GM21529 (cell line): ENCODE measurements around the gene RUFY2.
A peak's percentile ranks its signal among the peaks of the same experiment; 100 is the strongest.

Experiments
- ATAC-seq: cut with Tn5 transposase; IDR thresholded peaks from one replicate; pipeline ENCODE4 v1.9.1; 2021; ENCODE audit not compliant: unreplicated experiment

RUFY2 gene

DNA sequence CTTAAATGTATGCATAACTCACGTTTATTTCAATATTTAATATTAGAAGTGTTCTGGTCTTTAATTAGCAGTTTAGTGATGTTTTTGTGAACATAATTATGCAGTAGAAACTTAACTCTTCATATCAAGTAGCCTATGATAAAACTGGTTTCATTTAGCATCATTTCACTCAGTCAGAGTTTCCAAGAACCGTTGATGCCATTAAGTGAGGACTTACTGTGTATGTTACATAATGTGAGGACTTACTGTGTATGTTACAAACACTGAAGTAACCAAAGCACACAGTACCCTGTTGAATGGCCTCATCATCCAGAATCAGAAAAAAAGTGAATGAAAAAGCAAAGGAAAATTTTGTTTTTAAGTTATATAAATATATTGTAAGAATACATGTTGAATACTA is 41.5 kb downstream of the RUFY2 start:
- no peak for ATAC-seq

DNA sequence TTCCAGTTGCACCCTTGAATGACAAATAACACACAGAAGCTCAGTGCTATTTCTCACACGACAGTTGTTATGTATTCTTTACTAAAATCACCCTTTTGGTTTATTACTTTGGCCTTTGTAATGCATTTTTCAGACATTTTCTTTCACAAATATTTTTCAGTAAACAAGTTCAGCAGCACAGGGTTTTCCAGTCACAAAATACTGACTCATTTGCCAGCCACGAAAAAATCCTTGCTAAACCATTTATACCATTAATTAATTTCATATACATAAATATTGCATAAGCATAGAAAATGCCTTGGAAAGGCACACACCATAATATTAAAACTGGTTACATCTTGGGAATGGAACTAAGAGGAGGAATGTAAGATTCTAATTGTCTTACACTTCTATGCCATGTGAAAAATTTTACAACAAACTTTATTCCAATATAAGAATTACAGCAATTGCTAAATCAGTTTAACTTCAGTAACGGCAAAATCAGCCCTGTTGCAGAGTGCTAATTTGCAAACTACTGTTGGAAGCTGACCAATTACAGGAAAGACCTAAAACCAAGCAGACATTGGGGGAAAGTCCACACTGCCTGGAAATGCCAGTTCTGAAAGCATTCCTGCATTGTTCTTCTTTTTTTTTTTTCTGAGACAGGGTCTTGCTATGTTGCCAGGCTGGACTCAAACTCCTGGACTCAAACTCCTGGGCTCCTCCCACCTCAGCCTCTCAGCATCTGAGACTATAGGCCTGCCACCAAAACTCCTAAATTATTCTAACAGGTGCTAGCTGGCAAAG is 42.8 kb downstream of the RUFY2 start:
- ATAC-seq: no peak

DNA sequence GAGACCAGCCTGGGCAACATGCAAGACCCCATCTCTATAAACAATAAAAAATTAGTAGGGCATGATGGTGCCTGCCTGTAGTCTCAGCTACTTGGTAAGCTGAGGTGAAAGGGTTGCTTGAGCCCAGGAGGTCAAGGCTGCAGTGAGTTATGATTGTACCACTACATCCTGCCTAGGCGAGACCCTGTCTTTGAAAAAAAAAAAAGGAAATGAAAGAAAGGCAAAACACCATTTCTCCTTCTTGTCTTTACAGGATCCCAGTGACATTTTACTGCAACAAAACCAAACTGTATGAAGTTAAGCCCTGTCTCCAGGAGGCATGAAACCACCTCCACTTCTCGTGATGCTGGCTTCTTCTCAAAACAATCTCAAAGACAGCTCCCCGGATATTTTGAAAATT is 44.5 kb downstream of the RUFY2 start:
- no peak for ATAC-seq

DNA sequence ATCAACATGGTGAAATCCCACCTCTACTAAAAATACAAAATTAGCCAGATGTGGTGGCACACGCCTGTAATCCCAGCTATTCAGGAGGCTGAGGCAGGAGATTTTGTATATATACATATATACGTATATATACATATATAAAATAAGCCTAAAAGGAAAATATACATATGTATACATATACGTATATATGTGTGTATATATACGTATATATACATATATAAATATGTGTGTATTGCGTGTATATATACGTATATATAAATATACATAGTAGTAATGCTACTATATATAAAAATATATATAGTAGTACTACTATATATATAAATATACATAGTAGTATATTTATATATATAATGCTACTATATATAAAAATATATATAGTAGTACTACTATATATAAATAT is 47.9 kb downstream of the RUFY2 start:
- no peak for ATAC-seq

DNA sequence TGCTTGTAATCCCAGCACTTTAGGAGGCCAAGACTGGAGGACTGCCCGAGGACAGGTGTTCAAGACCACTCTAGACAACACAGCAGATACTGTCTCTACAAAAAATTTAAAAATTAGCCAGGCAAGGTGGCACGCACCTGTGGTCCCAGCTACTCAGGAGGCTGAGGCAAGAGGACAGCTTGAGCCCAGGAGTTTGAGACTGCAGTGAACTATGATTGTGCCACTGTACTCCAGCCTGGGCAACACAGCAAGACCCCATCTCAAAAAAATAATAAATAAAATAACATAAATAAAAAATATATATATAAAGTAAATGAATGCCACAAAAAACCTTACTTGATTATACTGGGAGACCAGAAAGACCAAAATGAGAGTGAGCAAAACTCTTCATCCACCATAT is 53.5 kb downstream of the RUFY2 start:
- ATAC-seq: no peak

DNA sequence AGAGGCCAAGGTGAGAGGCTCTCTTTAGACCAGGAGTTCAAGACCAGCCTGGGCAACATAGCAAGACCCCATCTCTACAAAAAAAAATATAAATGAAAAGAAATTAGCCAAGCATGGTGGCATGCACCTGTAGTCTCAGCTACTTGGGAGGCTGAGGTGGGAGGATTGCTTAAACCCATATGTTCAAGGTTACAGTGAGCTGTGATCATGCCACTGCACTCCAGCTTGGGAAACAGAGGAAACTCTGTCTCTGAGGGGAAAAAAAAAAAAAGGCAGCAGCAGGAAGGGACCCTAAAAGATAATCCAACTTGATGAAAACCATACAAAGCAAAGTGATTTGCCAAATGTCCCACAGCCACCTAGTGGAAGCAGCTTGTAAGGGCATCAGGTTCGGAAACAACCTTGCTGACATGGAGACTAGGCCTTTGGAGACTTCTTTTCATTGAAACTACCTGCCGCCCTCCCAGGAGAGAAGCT is 58.8 kb downstream of the RUFY2 start:
- peak; percentile 78 for ATAC-seq

DNA sequence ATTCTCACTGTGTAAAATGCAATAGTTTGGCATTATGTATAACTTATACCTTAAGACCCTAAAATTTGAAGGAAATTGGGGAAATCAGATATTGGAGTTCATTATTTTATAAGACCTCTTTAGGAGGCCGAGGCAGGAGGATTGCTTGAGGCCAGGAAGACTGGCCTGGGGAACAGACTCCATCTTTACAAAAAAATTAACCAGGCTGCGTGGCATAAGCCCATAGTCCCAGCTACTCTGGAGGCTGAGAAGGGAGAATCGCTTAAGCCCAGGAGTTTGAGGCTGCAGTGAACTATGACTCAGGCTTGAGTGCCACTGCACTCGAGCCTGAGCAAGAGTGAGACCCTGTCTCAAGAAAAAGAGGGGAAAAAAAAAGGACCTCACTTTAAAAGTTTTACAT is 60.3 kb downstream of the RUFY2 start:
- no peak for ATAC-seq

DNA sequence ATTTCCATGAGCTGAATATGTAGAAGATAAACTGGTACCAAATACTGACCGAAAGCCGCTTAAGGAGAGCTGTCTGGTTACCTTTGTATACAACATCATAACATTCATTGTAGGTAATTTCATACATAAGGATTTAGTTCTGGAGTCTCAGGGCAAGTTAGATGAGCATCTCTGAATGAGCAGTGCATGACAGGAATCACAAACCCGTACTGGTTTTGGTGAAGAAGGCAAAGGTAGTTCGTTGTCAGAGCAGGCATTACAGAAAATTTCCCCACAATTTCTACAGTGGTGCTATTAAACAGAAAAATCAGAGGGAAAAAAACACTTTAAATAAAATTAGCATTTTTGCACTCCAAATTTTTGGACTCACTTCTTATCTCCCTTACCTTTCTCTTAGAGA is 61.5 kb downstream of the RUFY2 start:
- ATAC-seq: no peak

DNA sequence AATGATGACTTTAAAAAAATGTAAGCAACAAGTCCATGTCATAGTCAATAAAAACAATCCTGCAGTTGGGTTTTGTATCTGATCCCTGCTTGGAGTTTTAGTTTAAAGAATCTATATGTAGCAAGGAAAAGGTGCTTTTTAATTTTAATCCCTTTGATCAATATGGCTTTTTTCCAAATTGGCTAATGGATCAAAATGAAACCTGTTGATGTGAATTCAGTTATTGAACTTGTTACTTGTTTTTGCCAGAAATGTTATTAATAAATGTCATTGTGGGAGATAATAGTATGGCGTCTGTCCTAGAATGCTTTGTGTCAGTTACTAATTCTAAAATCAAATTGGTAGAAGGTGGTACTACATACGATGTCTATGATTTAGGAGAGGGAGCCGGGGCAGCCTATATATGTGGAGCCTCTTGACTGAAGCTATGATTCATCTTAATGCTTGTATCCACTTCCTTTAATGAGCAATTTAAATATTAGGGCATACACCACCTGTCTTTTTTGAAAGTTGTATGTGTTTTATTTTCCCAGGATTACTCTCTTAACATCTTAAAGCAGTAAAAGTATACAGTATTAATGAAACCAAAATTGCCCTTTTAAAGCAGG is 64.1 kb downstream of the RUFY2 start:
- ATAC-seq: no peak

DNA sequence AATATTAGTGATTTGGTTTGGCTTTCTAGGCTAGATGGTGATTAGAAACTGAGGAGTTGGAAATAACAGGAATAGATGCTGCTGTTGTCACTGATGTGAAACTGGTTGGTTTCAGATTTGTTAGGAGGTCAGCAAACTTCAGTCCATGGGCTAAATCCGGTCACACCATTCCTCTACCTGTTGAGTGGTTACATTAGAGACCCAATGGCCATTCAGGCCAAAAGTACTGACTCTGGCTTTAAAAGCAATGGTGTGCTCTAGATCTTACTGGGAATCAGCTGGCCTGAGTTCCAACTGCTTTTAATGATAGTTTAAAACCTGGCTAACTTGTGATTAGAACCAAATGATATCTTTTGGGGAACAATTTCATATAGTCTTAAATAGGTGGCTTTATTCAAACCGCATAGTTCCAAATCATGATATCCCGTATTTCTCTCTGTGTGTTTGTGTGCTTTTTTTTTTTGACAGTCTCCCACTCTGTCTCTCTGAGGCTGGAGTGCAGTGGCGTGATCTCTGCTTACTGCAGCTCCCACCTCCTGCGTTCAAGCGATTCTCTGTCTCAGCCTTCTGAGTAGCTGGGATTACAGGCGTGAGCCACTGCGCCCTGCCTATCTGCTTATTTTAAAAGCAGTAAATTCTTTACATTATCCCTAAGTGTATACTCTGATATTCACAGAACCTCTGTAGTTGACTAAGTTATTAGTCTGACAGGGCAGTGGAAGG is 66.6 kb downstream of the RUFY2 start:
- no peak for ATAC-seq

DNA sequence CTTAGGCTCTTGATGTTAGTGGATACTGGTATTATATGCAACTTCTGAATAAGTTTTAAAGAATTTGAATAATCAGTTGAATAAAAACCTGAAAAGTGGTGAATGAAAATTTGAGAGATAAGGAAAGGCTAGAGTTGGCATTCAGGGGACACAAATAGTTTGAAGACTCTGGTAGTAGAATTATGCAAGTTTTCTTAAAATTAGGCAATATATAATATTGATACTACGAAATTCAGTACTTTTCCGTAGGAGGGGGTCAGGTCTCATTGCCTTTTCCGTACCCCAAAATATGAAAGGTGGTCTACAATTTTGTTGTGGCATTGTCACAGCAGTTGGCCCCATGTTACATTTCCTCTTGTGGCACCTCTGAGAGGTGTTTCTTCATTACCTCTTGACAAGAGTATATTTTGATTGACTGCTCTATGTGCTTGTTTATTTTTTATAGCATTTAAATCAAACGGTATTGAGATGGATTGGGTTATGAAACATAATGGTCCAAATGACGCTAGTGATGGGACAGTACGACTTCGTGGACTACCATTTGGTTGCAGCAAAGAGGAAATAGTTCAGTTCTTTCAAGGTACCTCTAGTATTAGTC is 70.2 kb downstream of the RUFY2 start:
- no peak for ATAC-seq

DNA sequence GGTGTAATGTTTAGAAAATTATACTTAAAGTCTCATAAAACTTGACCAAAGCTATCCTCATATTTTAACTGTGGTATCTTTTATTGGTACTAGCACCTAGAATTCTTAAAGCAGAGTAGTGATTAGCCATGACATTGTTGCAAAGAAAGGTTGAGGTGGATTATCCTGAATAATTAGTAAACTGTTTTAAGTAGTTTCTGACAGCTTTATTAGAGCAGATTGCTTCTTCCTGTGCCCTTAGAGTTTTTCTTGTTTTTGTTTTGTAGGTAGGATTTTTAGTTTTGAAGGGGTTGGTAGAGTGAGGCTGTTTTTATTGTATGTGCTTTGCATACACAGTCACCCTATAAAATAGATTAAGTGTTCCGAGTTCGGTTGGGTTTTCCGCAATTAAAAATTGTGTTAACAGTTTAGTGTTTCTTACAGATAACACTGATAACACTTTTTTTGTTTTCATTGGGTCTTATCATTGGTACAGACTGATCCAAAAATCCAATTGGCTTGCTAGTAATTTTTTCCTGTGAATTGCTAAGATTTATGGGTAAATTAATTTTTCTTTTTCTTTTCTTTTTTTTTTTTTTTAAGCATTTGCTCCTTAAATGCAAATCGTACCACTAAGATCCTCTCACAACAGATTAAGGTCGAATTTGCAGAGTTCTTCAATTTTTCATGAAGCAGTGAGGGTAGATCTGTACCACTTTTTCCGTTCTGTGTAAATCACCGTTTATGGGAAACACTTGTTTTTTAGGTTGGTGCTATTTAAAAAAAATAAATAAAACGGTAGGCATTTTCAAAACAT is 72.2 kb downstream of the RUFY2 start:
- no peak for ATAC-seq

DNA sequence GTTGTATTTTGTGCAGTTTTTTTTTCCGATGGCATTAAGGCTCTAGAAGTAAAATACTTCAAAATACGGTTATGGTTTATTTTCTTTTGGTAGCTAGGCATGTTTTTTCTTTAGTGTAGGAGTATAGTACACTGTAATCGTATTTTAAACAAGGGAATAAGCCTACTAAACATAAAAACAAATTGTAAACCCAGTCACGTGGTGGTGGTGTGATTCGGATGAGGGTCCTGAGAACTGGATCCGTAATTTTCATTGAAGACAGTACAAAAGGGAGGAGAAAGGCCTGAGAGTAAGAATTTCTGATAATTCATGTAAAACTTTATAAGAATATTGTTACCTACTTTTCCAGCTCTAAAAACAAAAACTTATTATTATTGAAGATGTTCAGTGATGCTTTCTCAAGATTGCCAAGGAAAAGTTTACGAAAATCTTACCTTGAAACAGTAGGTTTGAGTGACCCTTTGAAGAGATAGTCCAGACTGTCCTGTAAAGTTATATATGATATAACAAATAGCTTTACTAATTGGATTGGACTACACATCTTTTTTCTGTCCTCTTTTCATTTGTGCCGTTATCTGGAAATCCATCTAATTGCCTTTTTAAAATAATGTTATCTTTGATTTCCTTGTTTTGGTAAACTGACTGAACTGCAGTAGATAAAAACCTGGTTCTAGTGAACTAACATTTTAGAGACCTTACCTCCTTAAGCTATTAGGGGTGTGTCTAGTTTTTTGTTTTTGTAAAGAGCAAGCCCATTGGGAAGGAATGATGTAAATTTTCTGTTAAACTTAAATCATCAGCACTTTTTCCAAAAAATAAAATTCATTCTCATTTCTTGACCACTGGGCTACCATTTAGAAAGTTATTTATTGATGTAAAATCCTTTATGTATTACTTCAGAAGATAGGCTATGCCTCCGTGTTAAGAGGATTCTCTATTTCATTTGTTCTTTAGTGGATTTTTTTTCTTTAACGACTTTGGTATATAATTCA is 73.3 kb downstream of the RUFY2 start:
- ATAC-seq: no peak

DNA sequence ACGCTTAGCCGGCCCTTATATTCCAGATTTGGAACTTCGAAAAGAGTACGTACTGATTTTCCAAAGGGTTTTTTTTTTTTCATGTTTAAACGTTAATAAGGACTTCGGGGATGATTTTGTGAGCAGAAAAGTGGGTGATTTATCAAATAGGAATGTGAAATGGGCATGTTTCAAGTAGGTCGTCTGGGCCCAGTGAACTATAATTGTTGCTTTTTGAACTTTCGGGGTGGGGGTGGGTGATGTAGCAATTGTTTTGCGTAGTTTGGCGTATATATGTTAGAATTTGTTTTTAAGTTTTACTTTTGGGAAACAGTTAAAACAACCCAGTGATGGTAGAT is 74.0 kb downstream of the RUFY2 start:
- ATAC-seq: no peak

DNA sequence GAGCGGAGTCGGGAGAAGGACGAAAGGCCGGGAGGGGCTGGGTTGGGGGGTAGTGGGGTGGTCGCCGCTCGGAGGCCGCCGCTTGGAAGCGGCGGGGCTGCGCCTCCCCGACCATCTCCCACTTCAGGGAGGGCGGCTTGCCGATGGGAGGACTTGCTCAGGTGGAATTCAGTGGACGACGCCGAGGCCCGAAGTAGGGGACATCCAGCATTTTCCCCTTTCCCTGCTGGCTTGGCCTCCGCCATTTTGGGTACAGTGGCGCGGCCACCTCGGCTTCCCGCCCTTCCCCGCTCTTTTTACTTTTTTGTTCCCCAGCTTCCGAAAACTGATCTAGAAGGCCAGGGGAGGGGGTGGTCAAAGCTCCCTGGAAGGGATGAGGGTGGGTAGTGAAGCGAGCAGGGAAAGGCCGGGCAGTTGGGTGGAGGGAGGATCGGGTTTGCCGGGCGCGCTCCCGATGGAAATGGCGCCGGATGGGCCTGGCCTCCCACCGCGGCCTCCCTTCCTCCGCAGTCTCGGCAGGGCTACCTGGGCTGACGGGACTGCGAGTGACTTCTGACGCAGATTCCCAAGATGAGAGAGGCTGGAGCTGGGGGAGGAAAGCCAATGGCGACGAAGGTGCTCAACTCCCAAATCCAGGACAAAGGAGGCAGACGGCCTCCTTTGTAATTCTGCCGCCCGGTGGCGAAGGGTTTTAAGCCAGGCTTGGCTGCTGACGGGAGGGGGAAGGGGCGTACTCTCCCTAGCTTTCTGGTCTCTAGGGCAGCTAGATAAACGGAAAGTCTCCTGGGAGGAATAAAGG is 74.6 kb downstream of the RUFY2 start, which contains the start of gene PBLD:
PBLD (minus strand) TSS at position 670 of the 799 bp plus-strand sequence. CDS start 26,084 bp downstream, outside the sequence.
- peak; percentile 29 for ATAC-seq

DNA sequence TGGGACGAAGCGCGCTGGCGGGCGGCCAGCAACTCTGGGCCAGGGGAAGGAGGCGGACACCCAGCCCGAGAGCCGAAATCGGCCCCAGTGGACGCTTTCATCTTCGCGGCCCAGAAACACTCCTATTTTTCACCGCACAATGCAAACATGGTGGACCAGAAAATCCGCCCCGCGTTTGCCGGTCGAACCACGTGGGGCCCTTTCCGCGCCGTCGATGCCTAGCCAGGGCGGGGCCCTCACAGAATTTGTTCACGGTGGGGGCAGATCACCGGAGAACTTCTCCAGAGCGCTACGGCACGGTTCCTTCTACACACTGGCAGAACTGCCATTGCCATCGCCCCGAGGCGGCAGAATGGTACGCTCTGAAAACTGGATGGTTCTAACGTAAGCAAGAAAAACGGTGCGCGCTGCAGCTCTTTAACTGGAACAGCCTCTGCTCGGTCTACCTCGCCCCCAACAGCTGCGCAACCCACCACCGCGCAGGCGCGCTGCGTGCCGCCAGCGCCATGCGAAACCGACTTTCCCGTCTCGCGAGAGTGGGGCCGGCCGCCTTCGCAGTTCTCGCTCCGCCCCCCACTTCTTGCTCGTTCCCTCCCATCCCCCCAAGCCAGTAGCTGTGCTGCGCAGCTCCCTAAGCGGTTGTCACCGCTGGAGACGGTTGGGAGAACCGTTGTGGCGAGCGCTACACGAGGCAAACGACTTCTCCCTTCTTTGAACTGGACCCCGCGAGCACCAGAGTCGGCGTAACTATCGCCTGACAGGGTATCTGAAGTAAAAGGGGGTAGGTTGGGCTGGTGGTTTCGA is 75.4 kb downstream of the RUFY2 start, which contains the start of gene HNRNPH3:
HNRNPH3 (plus strand) TSS at position 610 of the 804 bp plus-strand sequence. CDS start 5,158 bp downstream, outside the sequence.
- peak; percentile 78 for ATAC-seq

DNA sequence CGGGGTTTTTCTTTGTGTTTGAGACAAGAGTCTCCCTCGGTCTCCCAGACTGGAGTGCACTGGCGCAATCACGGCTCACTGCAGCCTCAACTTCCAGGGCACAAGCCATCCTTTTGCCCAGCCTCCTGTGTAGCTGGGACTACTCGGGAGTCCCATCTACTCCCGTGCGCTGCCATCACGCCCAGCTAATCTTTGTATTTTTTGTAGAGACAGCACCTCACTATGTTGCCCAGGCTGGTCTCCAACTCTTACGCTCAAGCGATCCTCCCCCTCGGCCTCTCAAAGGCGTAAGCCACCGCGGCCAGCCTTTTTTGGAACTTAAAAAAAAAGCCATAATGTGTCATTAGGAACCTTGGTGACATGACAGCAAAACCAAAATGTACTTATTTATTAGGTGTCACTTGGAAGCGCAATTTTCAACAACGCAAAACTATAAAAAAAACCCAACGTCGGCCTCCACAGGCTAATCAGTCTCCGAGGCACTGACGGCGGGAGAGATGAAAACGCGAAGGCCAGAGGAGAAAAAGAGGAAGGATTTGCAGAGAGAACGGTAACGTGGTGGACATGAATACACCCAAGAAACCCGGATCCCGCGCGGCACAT is 76.1 kb downstream of the RUFY2 start:
- no peak for ATAC-seq
